ENCODE results near the gene LITAF.

Gene LITAF

DNA sequence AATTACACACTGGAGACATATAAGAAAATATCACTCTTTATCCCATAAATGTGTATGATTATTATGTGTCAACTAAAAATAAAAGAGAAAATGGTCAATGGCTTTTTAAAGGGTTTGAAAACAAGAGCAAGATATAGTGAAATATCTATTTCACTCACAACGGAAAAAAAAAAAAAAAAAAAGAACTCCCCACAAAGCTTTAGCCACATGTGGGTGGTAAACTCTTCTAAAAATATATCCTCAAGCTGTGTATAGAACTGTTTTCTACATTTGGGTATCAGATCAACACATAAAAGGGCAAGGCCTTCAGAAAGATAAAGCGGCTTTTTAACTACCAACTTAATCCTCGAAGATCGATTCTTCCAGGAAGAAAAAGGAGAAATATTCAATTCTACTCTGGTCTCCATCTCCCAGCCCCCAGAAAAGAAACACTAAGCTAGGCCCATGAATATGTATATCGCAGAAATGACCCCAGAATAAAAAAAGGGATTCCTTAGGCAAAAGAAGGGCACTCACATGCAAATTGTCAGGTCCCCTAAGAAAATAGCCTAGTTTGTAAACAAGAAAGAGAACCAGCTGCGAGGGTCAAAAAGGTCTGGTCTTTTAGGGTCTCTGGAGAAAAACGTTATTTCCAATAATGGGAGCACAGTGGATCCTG lies 4.4 kb downstream of the LITAF start:
- no peak for TF ChIP-seq CTCF (IDR thresholded peaks at IDR 0.05)

- TF ChIP-seq CTCF (IDR thresholded peaks at IDR 0.05), result no peak
Measured at GRCh38 chr16:11581678-11582077, 5.0 kb downstream of the LITAF start.

- no peak for TF ChIP-seq CTCF (IDR thresholded peaks at IDR 0.05)
Measured at GRCh38 chr16:11580451-11581086, 6.2 kb downstream of the LITAF start.

DNA sequence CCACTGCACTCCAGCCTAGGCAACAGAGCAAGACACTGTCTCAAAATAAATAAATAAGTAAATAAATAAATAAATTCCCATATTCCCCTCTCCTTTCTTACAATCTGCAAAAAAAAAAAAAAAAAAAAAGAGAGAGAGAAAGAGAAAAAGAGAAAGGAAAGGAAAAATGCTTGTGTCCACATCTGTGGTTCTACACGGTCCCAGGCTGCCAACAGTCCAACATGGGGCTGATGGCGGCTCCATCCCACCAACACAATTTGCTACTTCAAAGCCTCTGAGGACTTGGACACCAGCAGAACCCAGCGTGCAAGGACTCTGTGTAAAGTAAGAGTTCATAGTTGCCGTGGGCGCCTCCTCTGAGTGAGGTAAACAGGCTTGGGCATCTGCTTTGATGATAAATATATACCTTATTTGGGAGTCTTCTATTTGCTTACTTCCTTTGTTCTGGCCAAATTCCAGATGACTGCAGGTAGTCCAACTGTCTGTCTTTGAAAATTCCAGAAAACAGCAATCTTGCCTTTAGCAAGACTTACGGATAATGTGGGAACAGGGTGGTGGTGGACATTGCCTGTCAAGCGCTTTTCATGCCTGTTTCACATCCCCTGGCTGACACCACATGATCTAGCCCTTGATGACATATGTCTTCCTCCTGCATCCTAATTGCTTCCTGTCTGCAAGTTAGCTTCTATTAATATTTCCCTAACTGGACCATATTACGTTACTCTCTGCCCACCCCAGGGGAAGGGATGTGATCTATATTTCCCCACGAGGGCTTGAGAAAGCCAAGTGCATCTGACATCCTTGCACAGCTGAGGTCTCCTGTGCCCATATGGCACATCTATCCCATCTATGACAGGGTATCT lies 10.1 kb downstream of the LITAF start:
- TF ChIP-seq CTCF (IDR thresholded peaks at IDR 0.05), result no peak

DNA sequence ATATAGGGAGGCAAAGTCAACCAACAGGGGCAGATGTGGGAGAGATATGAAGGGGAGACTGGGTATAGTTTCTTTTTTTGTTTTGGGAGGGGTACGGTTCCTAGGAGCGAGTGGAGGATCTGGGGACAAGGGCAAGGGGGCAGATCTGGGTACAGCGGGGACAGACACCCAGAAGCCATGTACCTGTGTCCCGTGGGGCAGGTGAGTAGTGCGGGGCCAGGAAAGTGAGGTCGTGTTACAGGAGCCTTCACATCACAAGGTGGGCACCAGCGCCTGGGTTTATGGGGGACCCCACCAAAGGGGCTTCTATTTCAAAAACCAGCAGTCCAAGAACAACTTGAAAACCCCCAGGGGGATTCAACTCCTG lies 11.5 kb downstream of the LITAF start:
- no peak for TF ChIP-seq CTCF (IDR thresholded peaks at IDR 0.05)

DNA sequence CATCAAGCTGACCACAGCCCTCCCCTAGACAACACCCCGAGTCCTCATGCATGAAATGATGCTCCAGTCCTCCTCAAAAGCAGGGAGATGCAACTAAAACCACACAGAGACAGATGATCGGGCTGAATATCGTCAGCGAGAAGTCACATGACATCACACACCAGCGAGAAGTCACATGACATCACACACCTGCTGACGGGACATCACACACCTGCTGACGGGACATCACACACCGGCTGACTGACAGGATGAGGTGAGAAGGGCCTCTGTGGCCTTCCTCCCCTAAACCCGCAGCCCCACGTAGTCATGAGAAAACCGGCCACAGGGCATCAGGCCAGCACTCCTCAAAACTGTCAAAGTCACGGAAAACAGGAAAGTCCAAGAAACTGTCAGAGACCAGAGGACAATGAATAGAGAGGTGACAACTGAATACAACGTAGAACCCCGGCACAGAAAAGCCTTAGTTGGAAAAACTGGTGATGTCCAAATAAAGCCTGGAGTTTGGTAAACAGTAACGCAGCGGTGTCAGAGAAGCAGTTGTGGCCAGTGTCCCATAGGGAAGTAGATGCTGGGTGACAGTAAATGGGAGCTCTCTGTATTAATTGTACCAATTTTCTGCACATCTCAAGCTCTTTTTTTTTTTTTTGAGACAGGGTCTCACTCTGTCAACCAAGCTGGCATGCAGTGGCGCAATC lies 14.3 kb downstream of the LITAF start:
- no peak for TF ChIP-seq CTCF (IDR thresholded peaks at IDR 0.05)

GRCh38 chr16:11571549-11571948 lies 15.2 kb downstream of the LITAF start:
- no peak for TF ChIP-seq CTCF (IDR thresholded peaks at IDR 0.05)

Measured in LNCAP (cell line).